ENCODE results near the gene CAVIN2. TPM values are rescaled to one million over a fixed set of nuclear protein-coding genes. Genes with fewer than 3 reads are reported as not detected.

Gene CAVIN2
- total and polyA plus RNA-seq, 2 donors (not counting 3 experiments of a cell fraction or from before 2014, with no cell fraction given): 202 to 260 TPM

GRCh38 chr2:191881982-191882816 lies 35.3 kb upstream of the CAVIN2 start:
- no peak overlapping the region for H2AFZ ChIP-seq (ENCODE audit: low read depth, low read length)
- no peaks in the 10 kb centered on the region for H3K79me2 ChIP-seq (ENCODE audit: control insufficient read depth, insufficient read depth, low read length)
- H3K4me3 ChIP-seq (replicated peaks in 1 of 3; ENCODE audit: insufficient read depth in 1 of 3, low read depth in 1 of 3, low read length in 3 of 3): no peak overlapping the region
- no peak overlapping the region for H3K9ac ChIP-seq (replicated peaks; ENCODE audit: extremely low read depth, insufficient read depth, low read length)
- no peaks in the 10 kb centered on the region for H3K9me1 ChIP-seq (replicated peaks; ENCODE audit: control insufficient read depth, extremely low read depth, insufficient read depth, low read length)
- no TSS peak for BruUV-seq (replicated peaks)
- no peaks in the 10 kb centered on the region for H4K20me1 ChIP-seq (replicated peaks; ENCODE audit: control insufficient read depth, extremely low read depth, insufficient read depth, low read length)
- CTCF ChIA-PET: no interaction called here
- TF ChIP-seq MAX (IDR thresholded peaks at IDR 0.05; ENCODE audit: insufficient read depth, insufficient read length) (no peak), GATA2 (IDR thresholded peaks at IDR 0.05; ENCODE audit: insufficient read depth, insufficient read length, low read depth, low read length) (no peak), FOS (IDR thresholded peaks at IDR 0.05; ENCODE audit: borderline replicate concordance, insufficient read depth, low read length) (no peak), POLR2A (IDR thresholded peaks at IDR 0.05; ENCODE audit: low read depth, low read length) (no peak), JUN (IDR thresholded peaks at IDR 0.05; ENCODE audit: borderline replicate concordance, insufficient read depth, insufficient read length, low read depth) (no peak), MYC (IDR thresholded peaks at IDR 0.05; ENCODE audit: low read depth, low read length) (no peak), POLR2AphosphoS5 (IDR thresholded peaks at IDR 0.05; ENCODE audit: insufficient read depth, low read depth, low read length) (no peak), EZH2 (IDR thresholded peaks at IDR 0.05; ENCODE audit: borderline replicate concordance, low read depth, low read length, severe bottlenecking) (no peak), CTCF (IDR thresholded peaks at IDR 0.05; ENCODE audit: extremely low read depth in 1 of 2, insufficient read depth in 1 of 2, low read depth in 1 of 2, low read length in 2 of 2) (no peak)
- DNase-seq (ENCODE audit: low read depth, low spot score) (no peak), FAIRE-seq (no peak)
- no peak overlapping the region for H3K4me2 ChIP-seq (ENCODE audit: insufficient read depth, low read length)
- peaks cover 18% of the 10 kb centered on the region for H3K4me1 ChIP-seq (ENCODE audit: control insufficient read depth, extremely low read depth, insufficient read depth, low read length)
- no peaks in the 10 kb centered on the region for H3K9me3 ChIP-seq (replicated peaks; ENCODE audit: control insufficient read depth, insufficient read depth, low read length)
- H3K36me3 ChIP-seq (ENCODE audit: control insufficient read depth in 2 of 2, extremely low read depth in 1 of 2, insufficient read depth in 2 of 2, low read length in 2 of 2): no peaks in the 10 kb centered on the region
- intact Hi-C loops (cut with micrococcal nuclease) (no loop called here), dilution Hi-C loops (cut with MboI; ENCODE audit: extremely low pct_ligation_motif_present, low sequenced_read_pairs) (no loop called here)
- H3K27ac ChIP-seq (ENCODE audit: insufficient read depth, low read depth, low read length): no peak overlapping the region
- POLR2A ChIA-PET: no interaction called here
- H3K27me3 ChIP-seq (ENCODE audit: control insufficient read depth in 2 of 2, insufficient read depth in 2 of 2, low read length in 2 of 2): no peaks in the 10 kb centered on the region
